HepG2 (cell line): ENCODE data around the gene TMEM156. TPM values are rescaled to one million over a fixed set of nuclear protein-coding genes. Genes with fewer than 3 reads are reported as not detected.

Experiments
- ATAC-seq: fragments of 200-7000 bp; cut with Tn5 transposase; 3 replicates; pipeline ENCODE4 v1.9.1; 2020; ENCODE audit warnings: mild to moderate bottlenecking, moderate library complexity
- BruUV-seq: library from RNA; stranded (reverse); fragments of 400-500 nt; replicated peaks from 2 replicates; lab custom pipeline; 2021; lab: Mats Ljungman, UMichigan
- CTCF ChIA-PET: fragments of 300-600 bp; formaldehyde crosslinking; extraction: SDS; loops from one replicate; lab custom pipeline; 2021; ENCODE audit warnings: low total read pairs, inconsistent platforms, low intra/inter-chr PET ratio; lab: Yijun Ruan, JAX
- POLR2A ChIA-PET: fragments of 350-600 bp; sonication (Branson Sonifier 250); formaldehyde crosslinking; loops from one replicate; lab custom pipeline; 2020; ENCODE audit warnings: antibody characterized with exemption, inconsistent platforms; lab: Yijun Ruan, JAX
- DNase-seq: peaks from one replicate; pipeline ENCODE4 v3.0.0-alpha.2; 2015; ENCODE audit warnings: low spot score
- FAIRE-seq: peaks from 3 replicates; lab custom pipeline; 2011; peaks lifted over from hg19 to GRCh38; lab: Jason Lieb, UNC
- H2AFZ ChIP-seq: one replicate; pipeline ENCODE4 v1.6.1; 2011; ENCODE audit warnings: low read length, inconsistent platforms
- H3K27ac ChIP-seq: fragments of 300-600 bp; 3 replicates; pipeline ENCODE4 v1.8.0; 2011; ENCODE audit warnings: mixed run types, mild to moderate bottlenecking, mixed read lengths, low read length, inconsistent platforms; ENCODE audit not compliant: insufficient read depth; ENCODE audit errors: extremely low read length
- H3K27me3 ChIP-seq, 2 experiments: fragments of 200-600 bp in 1 of 2; 2 replicates in 1 of 2; 3 replicates in 1 of 2; pipeline versions ENCODE4 v1.6.0 to v1.8.0; 2011; ENCODE audit warnings: low read length in 2 of 2, mild to moderate bottlenecking in 2 of 2, moderate library complexity in 2 of 2, inconsistent platforms in 1 of 2; ENCODE audit not compliant: insufficient read depth in 2 of 2, control insufficient read depth in 1 of 2
- H3K36me3 ChIP-seq, 2 experiments: fragments of 200-600 bp in 1 of 2; replicated peaks in 1 of 2; 2 replicates in 1 of 2; 3 replicates in 1 of 2; pipeline versions ENCODE4 v1.5.1 to v1.8.0; 2011; ENCODE audit warnings: low read length in 2 of 2, inconsistent platforms in 1 of 2; ENCODE audit not compliant: insufficient read depth in 2 of 2, control insufficient read depth in 1 of 2
- H3K4me1 ChIP-seq: 2 replicates; pipeline ENCODE4 v1.5.1; 2012; ENCODE audit warnings: low read length, inconsistent platforms; ENCODE audit not compliant: insufficient read depth
- H3K4me2 ChIP-seq: 2 replicates; pipeline ENCODE4 v1.6.0; 2011; ENCODE audit warnings: low read depth, low read length, inconsistent platforms
- H3K4me3 ChIP-seq, 3 experiments: fragments of 200-600 bp in 1 of 3; sonication (generic), shearing (Covaris generic) in 1 of 3; replicated peaks in 1 of 3; 2 replicates each; pipeline ENCODE4 v1.5.1; 2011 to 2016; ENCODE audit warnings: low read length in 3 of 3, inconsistent platforms in 2 of 3, low read depth in 2 of 3, mild to moderate bottlenecking in 2 of 3, control low read depth in 1 of 3, mixed read lengths in 1 of 3; ENCODE audit not compliant: insufficient read depth in 1 of 3
- H3K79me2 ChIP-seq: one replicate; pipeline ENCODE4 v1.6.1; 2011; ENCODE audit warnings: low read length, inconsistent platforms; ENCODE audit not compliant: insufficient read depth
- H3K9ac ChIP-seq: 2 replicates; pipeline ENCODE4 v1.6.0; 2011; ENCODE audit warnings: mild to moderate bottlenecking, low read depth, low read length, inconsistent platforms; ENCODE audit not compliant: insufficient read depth
- H3K9me3 ChIP-seq: 2 replicates; pipeline ENCODE4 v1.5.1; 2012; ENCODE audit warnings: mild to moderate bottlenecking, low read length
- H4K20me1 ChIP-seq: 2 replicates; pipeline ENCODE4 v1.6.0; 2011; ENCODE audit warnings: inconsistent platforms, mild to moderate bottlenecking, low read length, moderate library complexity; ENCODE audit not compliant: insufficient read depth
- MEF2D ChIP-seq: sonication (generic); formaldehyde crosslinking; IDR thresholded peaks from 2 replicates; pipeline ENCODE4 v1.5.1; 2020; ENCODE audit warnings: mild to moderate bottlenecking, missing genetic modification reagents
- NFIB ChIP-seq: sonication (generic); formaldehyde crosslinking; IDR thresholded peaks from 2 replicates; pipeline ENCODE4 v1.9.0; 2021; ENCODE audit warnings: missing genetic modification reagents, mild to moderate bottlenecking, borderline replicate concordance
- PLRG1 ChIP-seq: fragments of 450-650 bp; conservative IDR thresholded peaks from 2 replicates; pipeline ENCODE4 v1.6.1; 2016
- SNAPC5 ChIP-seq: sonication (generic); formaldehyde crosslinking; IDR thresholded peaks from 2 replicates; pipeline ENCODE4 v1.8.1; 2023; ENCODE audit warnings: mild to moderate bottlenecking, missing genetic modification reagents, borderline replicate concordance
- THRA ChIP-seq: sonication (generic); formaldehyde crosslinking; IDR thresholded peaks from 2 replicates; pipeline ENCODE4 v1.4.0; 2020; ENCODE audit warnings: missing genetic modification reagents, borderline replicate concordance
- UBTF ChIP-seq: sonication (generic); formaldehyde crosslinking; IDR thresholded peaks from 2 replicates; pipeline ENCODE4 v1.4.0; 2020; ENCODE audit warnings: mild to moderate bottlenecking, missing genetic modification reagents
- ZNF230 ChIP-seq: sonication (generic); formaldehyde crosslinking; IDR thresholded peaks from 2 replicates; pipeline ENCODE4 v1.4.0; 2020; ENCODE audit warnings: mild to moderate bottlenecking, missing genetic modification reagents
- ZNF292 ChIP-seq: sonication (generic); formaldehyde crosslinking; IDR thresholded peaks from 2 replicates; pipeline ENCODE4 v1.8.1; 2022; ENCODE audit warnings: mild to moderate bottlenecking, low read depth, missing genetic modification reagents, borderline replicate concordance
- ZNF660 ChIP-seq: sonication (generic); formaldehyde crosslinking; IDR thresholded peaks from 2 replicates; pipeline ENCODE4 v1.5.1; 2020; ENCODE audit warnings: mild to moderate bottlenecking, low read depth, missing genetic modification reagents, borderline replicate concordance
- WGBS: methylation state at CpG from one replicate; pipeline ENCODE4 v1.1.6; 2017; ENCODE audit warnings: low lambda C conversion rate; 5-methylcytosine and 5-hydroxymethylcytosine counted together
- in situ Hi-C: cut with HindIII; loops from 2 replicates; pipeline ENCODE4 v1.10.0; 2017; ENCODE audit warnings: low pct_unique_long_range_greater_than_20kb; ENCODE audit not compliant: extremely low pct_ligation_motif_present
- intact Hi-C: fragments of 100-400 bp; cut with micrococcal nuclease; formaldehyde crosslinking; loops from one replicate; pipeline ENCODE4 v1.10.0; 2022; ENCODE audit not compliant: unreplicated experiment
- polyA plus RNA-seq, 8 experiments: library from polyadenylated mRNA; depleted of rRNA in 3 of 8; stranded (reverse) in 7 of 8; unstranded in 1 of 8; fragments of >200 nt; fragmentation: Illumina TruSeq in 4 of 8; extraction: Trizol in 4 of 8; gene quantifications; 2 replicates each; pipeline versions ENCODE4 v1.2.1 to v1.2.3, GENCODE V29; 2011 to 2016; ENCODE audit warnings: low read depth in 4 of 8, missing spikeins in 1 of 8, mixed read lengths in 1 of 8; ENCODE audit not compliant: insufficient read depth in 1 of 8
- total RNA-seq, 5 experiments: library from RNA; depleted of rRNA; stranded (reverse); fragments of >200 nt; fragmentation: Illumina TruSeq; extraction: Trizol; gene quantifications; 2 replicates each; pipeline ENCODE4 v1.2.3, GENCODE V29; 2016; ENCODE audit warnings: low read depth in 1 of 5

The TMEM156 gene
- total and polyA plus RNA-seq, 2 of the 13 experiments (the other 11 are each of a cell fraction or from before 2014, with no cell fraction given) = 1.6 TPM; not detected in 1

GRCh38 chr4:38917481-38918025, 114.7 kb downstream of the TMEM156 start:
- no peak overlapping the region for H3K4me3 ChIP-seq
- H3K27ac ChIP-seq = no peak overlapping the region
- no peak overlapping the region for H3K4me2 ChIP-seq
- no peaks in the 10 kb centered on the region for H3K4me1 ChIP-seq
- 97% methylated on average over 8 of the region's 8 CpGs for WGBS
- no peak overlapping the region for H3K9ac ChIP-seq
- TF ChIP-seq ZNF230 (CRISPR knock-in tag) (no peak), PLRG1 (no peak), ZNF660 (CRISPR knock-in tag) (no peak), UBTF (CRISPR knock-in tag) (no peak), NFIB (CRISPR knock-in tag) (no peak), SNAPC5 (CRISPR knock-in tag) (no peak), MEF2D (CRISPR knock-in tag) (no peak), ZNF292 (CRISPR knock-in tag) (no peak), THRA (CRISPR knock-in tag) (no peak)
- TF ChIP-seq, all 625 proteins: peak for 0
- H3K9me3 ChIP-seq = no peaks in the 10 kb centered on the region
- CTCF ChIA-PET = no interaction called here
- H3K36me3 ChIP-seq = peaks cover 17 to 64% of the 10 kb centered on the region in 2 experiments
- intact Hi-C loops = no loop called here
- POLR2A ChIA-PET = no interaction called here
- H4K20me1 ChIP-seq = no peaks in the 10 kb centered on the region
- no peaks in the 10 kb centered on the region for H3K27me3 ChIP-seq
- DNase-seq = no peak
- ATAC-seq = no peak
- H3K79me2 ChIP-seq = no peaks in the 10 kb centered on the region
- BruUV-seq = no TSS peak
- in situ Hi-C loops = no loop called here
- no peak for FAIRE-seq
- H2AFZ ChIP-seq = no peak overlapping the region

Other genes starting within 250 kb of the TMEM156 start
- not detected in 2 replicates for gene TLR10, start 249.4 kb downstream of the TMEM156 start, total RNA-seq (2016; rRNA removed; fragmentation: Illumina TruSeq; extraction: Trizol)
- gene TLR10, start 249.4 kb downstream of the TMEM156 start, polyA plus RNA-seq (2011; rRNA removed) = not detected in 2 replicates
- gene TLR1, start 227.6 kb downstream of the TMEM156 start, total RNA-seq (2016; rRNA removed; fragmentation: Illumina TruSeq; extraction: Trizol) = 0.11 TPM in 1 of 2 replicates, not detected in the other
- gene TLR1, start 227.6 kb downstream of the TMEM156 start, polyA plus RNA-seq (2011; rRNA removed) = 0.08 TPM in 2 replicates
- gene TLR6, start 175.6 kb downstream of the TMEM156 start, total RNA-seq (2016; rRNA removed; fragmentation: Illumina TruSeq; extraction: Trizol) = 0.52 and 0.71 TPM in 2 replicates
- 0.18 and 0.33 TPM in 2 replicates for gene TLR6, start 175.6 kb downstream of the TMEM156 start, polyA plus RNA-seq (2011; rRNA removed)
- gene FAM114A1, start 164.6 kb downstream of the TMEM156 start, total RNA-seq (2016; rRNA removed; fragmentation: Illumina TruSeq; extraction: Trizol) = 61.0 and 87.0 TPM in 2 replicates
- gene FAM114A1, start 164.6 kb downstream of the TMEM156 start, polyA plus RNA-seq (2011; rRNA removed) = 70.4 and 76.9 TPM in 2 replicates
- 36.2 and 45.3 TPM in 2 replicates for gene KLHL5, start 29.8 kb upstream of the TMEM156 start, total RNA-seq (2016; rRNA removed; fragmentation: Illumina TruSeq; extraction: Trizol)
- gene KLHL5, start 29.8 kb upstream of the TMEM156 start, polyA plus RNA-seq (2011; rRNA removed) = 32.6 and 38.7 TPM in 2 replicates
- 20.3 and 22.9 TPM in 2 replicates for gene WDR19, start 150.1 kb upstream of the TMEM156 start, total RNA-seq (2016; rRNA removed; fragmentation: Illumina TruSeq; extraction: Trizol)
- 31.1 and 34.1 TPM in 2 replicates for gene WDR19, start 150.1 kb upstream of the TMEM156 start, polyA plus RNA-seq (2011; rRNA removed)